Colonic mucosa (tissue), 4 donors: ENCODE measurements around the gene SMPD3. TPM values are rescaled to one million over a fixed set of nuclear protein-coding genes. Genes with fewer than 3 reads are reported as not detected.

ENCODE experiments used
- DNase-seq: peaks from one replicate; pipeline ENCODE4 v3.0.0-alpha.2; 2020
- H3K27ac ChIP-seq: fragments of 200-600 bp; one replicate; pipeline ENCODE4 v1.8.0; 2021
- H3K27me3 ChIP-seq: fragments of 200-600 bp; one replicate; pipeline ENCODE4 v1.8.0; 2021
- H3K36me3 ChIP-seq: fragments of 200-600 bp; one replicate; pipeline ENCODE4 v1.8.0; 2021
- H3K4me1 ChIP-seq: fragments of 200-600 bp; one replicate; pipeline ENCODE4 v1.8.0; 2021; ENCODE audit warnings: mild to moderate bottlenecking
- H3K4me3 ChIP-seq: fragments of 200-600 bp; one replicate; pipeline ENCODE4 v1.8.0; 2021
- H3K9ac ChIP-seq, 2 donors: one replicate each; pipeline ENCODE4 v1.7.0; 2013; ENCODE audit warnings: control low read depth in 2 of 2, low read depth in 2 of 2, low read length in 2 of 2
- H3K9me3 ChIP-seq: fragments of 200-600 bp; one replicate; pipeline ENCODE4 v1.8.0; 2021
- CTCF ChIP-seq: fragments of 200-600 bp; IDR thresholded peaks from one replicate; pipeline ENCODE4 v1.8.0; 2022; ENCODE audit warnings: antibody characterized with exemption, mild to moderate bottlenecking
- intact Hi-C: fragments of 100-400 bp; cut with DNase I; formaldehyde crosslinking; loops from one replicate; pipeline ENCODE4 v1.14.1; 2022
- total RNA-seq, 2 donors: library from RNA; stranded (reverse); fragmentation: NEBNext Ultra II Directional in 1 of 2; extraction: Animal tissue kit (Norgen Biotek cat#: 25700) in 1 of 2; gene quantifications; one replicate each; pipeline ENCODE4 v1.2.1, GENCODE V29; 2021
- donor health status: healthy.
- donor health status: DM: no; HTN: no; CAD: no.
- donor health status: DM: no; HTN: no; CAD: no.

Gene SMPD3
- total RNA-seq, 2 donors from 2014 or later = 71.1 to 76.5 TPM

DNA sequence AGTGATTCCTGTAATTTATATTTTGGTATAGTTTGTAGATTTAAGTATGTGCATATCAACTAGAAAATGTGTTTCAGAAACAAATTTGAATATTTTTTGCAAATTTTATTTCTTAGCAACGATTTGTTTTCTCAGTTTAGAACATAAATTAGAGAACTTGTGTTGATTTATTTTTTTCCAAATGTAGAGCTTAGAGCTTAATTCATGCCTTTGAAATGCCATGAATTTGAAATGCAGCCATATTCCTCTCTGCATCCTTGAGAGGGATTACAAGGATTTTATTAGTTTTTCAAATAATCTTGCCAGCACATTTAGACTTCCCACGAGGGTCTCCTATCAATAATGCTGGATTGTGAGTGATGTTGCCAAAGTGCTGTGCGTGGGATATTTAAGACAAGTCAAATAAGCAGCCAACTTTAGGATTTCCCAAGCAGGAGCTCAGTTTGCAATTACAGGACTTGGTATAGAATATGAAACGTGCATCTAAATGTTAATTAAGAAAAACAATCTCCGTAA, 6.7 kb upstream of the SMPD3 start:
- Histone ChIP-seq H3K27me3 (no peaks in the 10 kb centered on the region), H3K4me3 (no peak overlapping the region), H3K36me3 (no peaks in the 10 kb centered on the region), H3K4me1 (no peaks in the 10 kb centered on the region), H3K9me3 (no peaks in the 10 kb centered on the region), H3K9ac (no peak overlapping the region), H3K27ac (no peak overlapping the region)
- DNase-seq = no peak
- no peak for TF ChIP-seq CTCF
- intact Hi-C loops = loop anchor here (5.0 kb wide), 1 partner anchor 52 kb away; no protein-coding TSS in a partner anchor

GRCh38 chr16:68453816-68454215, 5.5 kb upstream of the SMPD3 start:
- no peaks in the 10 kb centered on the region for H3K4me1 ChIP-seq
- intact Hi-C loops = loop anchor here (5.0 kb wide), 1 partner anchor 53 kb away; no protein-coding TSS in a partner anchor
- H3K4me3 ChIP-seq = no peak overlapping the region
- no peak for DNase-seq
- no peak overlapping the region for H3K27ac ChIP-seq
- no peak overlapping the region for H3K9ac ChIP-seq
- no peak for TF ChIP-seq CTCF
- no peaks in the 10 kb centered on the region for H3K9me3 ChIP-seq
- no peaks in the 10 kb centered on the region for H3K27me3 ChIP-seq
- no peaks in the 10 kb centered on the region for H3K36me3 ChIP-seq

- Histone ChIP-seq H3K36me3 (no peaks in the 10 kb centered on the region), H3K9ac (no peak overlapping the region), H3K4me1 (peaks cover 8% of the 10 kb centered on the region), H3K4me3 (no peak overlapping the region), H3K9me3 (no peaks in the 10 kb centered on the region), H3K27me3 (peaks cover 2% of the 10 kb centered on the region), H3K27ac (no peak overlapping the region)
- no peak for TF ChIP-seq CTCF
- intact Hi-C loops = loop anchor here (5.0 kb wide), 1 partner anchor 55 kb away; no protein-coding TSS in a partner anchor
- no peak for DNase-seq
These were observed 3.9 kb upstream of the SMPD3 start for GRCh38 chr16:68452176-68452575.

DNA sequence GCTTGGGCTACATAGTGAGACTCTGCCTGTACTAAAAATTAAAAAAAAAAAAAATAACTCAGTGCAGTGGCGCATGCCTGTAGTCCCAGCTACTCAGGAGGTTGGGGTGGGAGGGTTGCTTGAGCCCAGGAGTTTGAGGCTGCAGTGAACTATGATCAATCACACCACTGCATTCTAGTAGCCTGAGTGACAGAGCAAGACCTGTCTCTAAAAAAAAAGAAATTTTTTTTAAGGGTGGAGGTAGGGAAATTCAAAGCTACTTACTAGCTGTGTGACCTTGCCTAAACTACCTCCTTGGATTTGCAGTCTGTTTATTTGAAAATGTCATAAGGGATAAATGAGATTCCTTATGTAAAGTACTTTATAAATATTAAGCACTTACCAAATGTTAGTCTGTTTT, 3.4 kb upstream of the SMPD3 start:
- peaks cover 7% of the 10 kb centered on the region for H3K27me3 ChIP-seq
- TF ChIP-seq CTCF = no peak
- no peak overlapping the region for H3K27ac ChIP-seq
- H3K9ac ChIP-seq = no peak overlapping the region
- H3K4me1 ChIP-seq = peaks cover 8% of the 10 kb centered on the region
- intact Hi-C loops = loop anchor here (5.0 kb wide), 1 partner anchor 56 kb away; no protein-coding TSS in a partner anchor
- H3K4me3 ChIP-seq = no peak overlapping the region
- no peaks in the 10 kb centered on the region for H3K9me3 ChIP-seq
- DNase-seq = no peak
- no peaks in the 10 kb centered on the region for H3K36me3 ChIP-seq

DNA sequence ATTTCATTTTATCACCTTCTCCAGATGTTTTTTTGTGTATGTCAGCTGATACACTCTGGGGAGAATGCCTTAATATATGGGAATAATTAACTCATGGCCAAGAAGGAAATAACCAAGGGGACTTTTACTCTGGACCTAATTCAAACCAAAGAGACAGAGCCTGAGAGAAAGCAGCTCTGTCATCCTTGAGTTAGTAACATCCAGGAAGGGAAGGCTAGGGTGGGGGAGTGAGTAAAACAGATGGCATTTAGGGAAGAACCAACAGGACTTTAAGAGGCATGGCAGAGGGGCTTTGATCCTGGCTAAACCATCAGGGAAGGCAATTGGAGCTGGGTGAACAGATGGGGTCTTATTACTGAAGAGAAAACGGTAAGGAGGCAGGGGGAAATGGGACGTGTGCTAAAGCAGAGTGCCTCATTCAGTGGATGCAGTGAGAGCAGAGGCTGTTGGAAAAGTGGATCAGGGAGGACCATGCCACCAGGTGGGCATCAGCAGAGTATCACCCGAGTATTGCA, 2.5 kb upstream of the SMPD3 start:
- H3K27ac ChIP-seq = no peak overlapping the region
- no peaks in the 10 kb centered on the region for H3K36me3 ChIP-seq
- H3K4me1 ChIP-seq = peaks cover 8% of the 10 kb centered on the region
- peaks cover 10% of the 10 kb centered on the region for H3K27me3 ChIP-seq
- DNase-seq = no peak
- no peak for TF ChIP-seq CTCF
- intact Hi-C loops = loop anchor here (5.0 kb wide), 1 partner anchor 57 kb away; no protein-coding TSS in a partner anchor
- H3K9me3 ChIP-seq = no peaks in the 10 kb centered on the region
- no peak overlapping the region for H3K9ac ChIP-seq
- H3K4me3 ChIP-seq = no peak overlapping the region
